Measurements from ENCODE around the gene SULT4A1. TPM values are rescaled to one million over a fixed set of nuclear protein-coding genes. Genes with fewer than 3 reads are reported as not detected.

The SULT4A1 gene
- total RNA-seq, 4 donors from 2014 or later, result 2.1 TPM; not detected in 3

GRCh38 chr22:43789452-43789851, 72.9 kb downstream of the SULT4A1 start:
- Histone ChIP-seq H3K4me1 (no peaks in the 10 kb centered on the region), H3K27ac (peak overlapping the region in 1 of 2 donors; percentile 38), H3K36me3 (no peaks in the 10 kb centered on the region), H3K27me3 (no peaks in the 10 kb centered on the region), H3K4me3 (no peak overlapping the region), H3K9me3 (no peaks in the 10 kb centered on the region)
- intact Hi-C loops (cut with DNase I; ENCODE audit: low total_unique reads), result no loop called here
- DNase-seq, result peak; percentile 78 to 81
- no peak for TF ChIP-seq POLR2A (IDR thresholded peaks at IDR 0.05)
- TF ChIP-seq, protein P1, sequence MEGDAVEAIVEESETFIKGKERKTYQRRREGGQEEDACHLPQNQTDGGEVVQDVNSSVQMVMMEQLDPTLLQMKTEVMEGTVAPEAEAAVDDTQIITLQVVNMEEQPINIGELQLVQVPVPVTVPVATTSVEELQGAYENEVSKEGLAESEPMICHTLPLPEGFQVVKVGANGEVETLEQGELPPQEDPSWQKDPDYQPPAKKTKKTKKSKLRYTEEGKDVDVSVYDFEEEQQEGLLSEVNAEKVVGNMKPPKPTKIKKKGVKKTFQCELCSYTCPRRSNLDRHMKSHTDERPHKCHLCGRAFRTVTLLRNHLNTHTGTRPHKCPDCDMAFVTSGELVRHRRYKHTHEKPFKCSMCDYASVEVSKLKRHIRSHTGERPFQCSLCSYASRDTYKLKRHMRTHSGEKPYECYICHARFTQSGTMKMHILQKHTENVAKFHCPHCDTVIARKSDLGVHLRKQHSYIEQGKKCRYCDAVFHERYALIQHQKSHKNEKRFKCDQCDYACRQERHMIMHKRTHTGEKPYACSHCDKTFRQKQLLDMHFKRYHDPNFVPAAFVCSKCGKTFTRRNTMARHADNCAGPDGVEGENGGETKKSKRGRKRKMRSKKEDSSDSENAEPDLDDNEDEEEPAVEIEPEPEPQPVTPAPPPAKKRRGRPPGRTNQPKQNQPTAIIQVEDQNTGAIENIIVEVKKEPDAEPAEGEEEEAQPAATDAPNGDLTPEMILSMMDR (IDR thresholded peaks at IDR 0.05), result no peak

DNA sequence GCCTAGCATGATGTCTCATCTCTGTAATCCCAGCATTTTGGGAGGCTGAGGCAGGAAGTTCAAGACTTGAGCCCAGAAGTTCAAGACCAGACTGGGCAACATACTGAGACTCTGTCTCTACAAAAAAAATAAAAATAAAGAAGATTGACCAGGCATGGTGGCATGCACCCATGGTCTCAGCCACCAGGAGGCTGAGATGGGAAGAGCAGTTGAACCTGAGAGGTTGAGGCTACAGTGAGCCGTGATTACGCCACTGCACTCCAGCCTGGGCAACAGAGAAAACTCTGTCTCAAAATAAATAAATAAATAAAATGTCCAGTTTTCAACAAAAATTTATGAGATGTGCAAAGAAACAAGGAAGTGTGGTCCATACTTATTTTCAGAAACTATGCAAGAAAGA, 78.5 kb downstream of the SULT4A1 start:
- no peak for DNase-seq
- Histone ChIP-seq H3K4me3 (no peak overlapping the region), H3K27me3 (no peaks in the 10 kb centered on the region), H3K4me1 (no peaks in the 10 kb centered on the region), H3K9me3 (no peaks in the 10 kb centered on the region), H3K27ac (no peak overlapping the region), H3K36me3 (no peaks in the 10 kb centered on the region)
- intact Hi-C loops (cut with DNase I; ENCODE audit: low total_unique reads), result no loop called here
- TF ChIP-seq POLR2A (IDR thresholded peaks at IDR 0.05), result no peak
- TF ChIP-seq, protein P1 (IDR thresholded peaks at IDR 0.05), result no peak

DNA sequence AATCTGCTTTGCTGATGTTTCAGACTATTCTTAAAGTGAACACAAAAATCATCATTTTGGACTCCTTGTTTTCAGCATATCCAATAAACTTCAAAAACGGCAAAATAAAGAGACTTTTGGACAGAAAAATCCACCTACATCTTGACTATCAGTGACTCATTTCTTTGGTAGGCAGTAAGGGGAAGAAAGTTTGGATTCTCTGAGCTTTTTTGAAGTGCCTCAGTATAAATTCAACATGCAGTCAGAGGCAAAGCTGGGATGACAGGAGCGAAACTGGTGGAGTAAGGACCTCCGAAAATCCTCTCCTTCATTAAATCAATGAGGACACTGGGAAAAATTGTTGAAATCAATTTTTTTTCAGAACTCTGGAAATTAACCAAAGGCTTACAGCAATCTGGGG, 79.9 kb downstream of the SULT4A1 start:
- Histone ChIP-seq H3K4me3 (no peak overlapping the region), H3K27ac (no peak overlapping the region), H3K9me3 (no peaks in the 10 kb centered on the region), H3K4me1 (no peaks in the 10 kb centered on the region), H3K36me3 (no peaks in the 10 kb centered on the region), H3K27me3 (no peaks in the 10 kb centered on the region)
- TF ChIP-seq POLR2A (IDR thresholded peaks at IDR 0.05), result no peak
- TF ChIP-seq, protein P1 (IDR thresholded peaks at IDR 0.05), result no peak
- intact Hi-C loops (cut with DNase I; ENCODE audit: low total_unique reads), result no loop called here
- no peak for DNase-seq

DNA sequence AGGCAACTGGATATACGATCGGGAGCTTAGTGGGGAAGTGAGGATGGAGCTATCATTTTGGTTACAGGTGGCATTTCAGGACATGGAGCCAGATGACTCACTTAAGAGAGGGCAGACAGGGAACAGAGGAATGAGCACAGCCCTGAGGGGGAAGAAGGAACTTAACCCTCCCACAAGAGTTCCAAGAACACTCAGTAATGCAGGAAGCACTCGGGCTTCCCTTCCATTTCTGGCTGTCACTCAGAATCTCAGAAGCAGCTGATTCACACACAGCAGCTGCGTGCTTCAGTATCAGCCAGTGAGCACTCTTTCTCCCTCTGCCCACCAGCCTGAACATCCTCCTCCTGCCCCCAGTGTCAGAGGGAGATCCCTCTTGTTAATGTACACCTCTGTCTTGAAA, 85.0 kb downstream of the SULT4A1 start:
- DNase-seq, result peak; percentile 23 to 24
- no peaks in the 10 kb centered on the region for H3K9me3 ChIP-seq
- intact Hi-C loops (cut with DNase I; ENCODE audit: low total_unique reads), result no loop called here

GRCh38 chr22:43776081-43776670, 86.1 kb downstream of the SULT4A1 start:
- Histone ChIP-seq H3K4me1 (no peaks in the 10 kb centered on the region), H3K27ac (no peak overlapping the region), H3K27me3 (no peaks in the 10 kb centered on the region), H3K36me3 (no peaks in the 10 kb centered on the region), H3K4me3 (no peak overlapping the region), H3K9me3 (no peaks in the 10 kb centered on the region)
- TF ChIP-seq POLR2A (IDR thresholded peaks at IDR 0.05), result no peak
- DNase-seq, result no peak
- intact Hi-C loops (cut with DNase I; ENCODE audit: low total_unique reads), result no loop called here

More for the DNA sequence above, 85.0 kb downstream of the SULT4A1 start:
- Histone ChIP-seq H3K4me1 (no peaks in the 10 kb centered on the region), H3K27ac (no peak overlapping the region), H3K4me3 (no peak overlapping the region), H3K36me3 (no peaks in the 10 kb centered on the region), H3K27me3 (no peaks in the 10 kb centered on the region)
- TF ChIP-seq POLR2A (IDR thresholded peaks at IDR 0.05), result no peak
- TF ChIP-seq, protein P1 (IDR thresholded peaks at IDR 0.05), result no peak

Small RNA genes within 50 kb of the gene (small RNA-seq; reads per million reads assigned to genes)
- gene HMGN2P9, result not detected

Other genes with a start within 250 kb of the SULT4A1 start
- gene EFCAB6, start 50.2 kb downstream of the SULT4A1 start, total RNA-seq, result 1 to 10 TPM; 2.0 to 8.4 (median 5.7) TPM
- not detected for gene PNPLA5, start 29.5 kb upstream of the SULT4A1 start, total RNA-seq
- gene PNPLA3, start 61.3 kb upstream of the SULT4A1 start, total RNA-seq, result 1 to 10 TPM in 1 of 4 donors, under 1 TPM in 1, not detected in 2; 0.58 to 1.3 TPM
- gene SAMM50, start 92.9 kb upstream of the SULT4A1 start, total RNA-seq, result 10 to 100 TPM; 16.2 to 58.2 (median 24.8) TPM
- 10 to 100 TPM; 27.7 to 88.5 (median 41.7) TPM for gene PARVB, start 161.8 kb upstream of the SULT4A1 start, total RNA-seq